IMR-90 (cell line): Measurements from ENCODE around the gene ZNF74.

Experiments used
- BHLHE40 ChIP-seq: fragments of 150-350 bp; IDR thresholded peaks from 2 replicates; pipeline ENCODE4 v1.6.1; 2016; ENCODE audit warnings: mild to moderate bottlenecking, low read depth, low read length
- MAFK ChIP-seq: IDR thresholded peaks from 2 replicates; pipeline ENCODE4 v1.6.1; 2012; ENCODE audit warnings: low read depth, low read length, improper control_type of control experiment
- RAD21 ChIP-seq: IDR thresholded peaks from 2 replicates; pipeline ENCODE4 v1.6.1; 2012; ENCODE audit warnings: low read length, improper control_type of control experiment
- SMC3 ChIP-seq: fragments of 150-350 bp; IDR thresholded peaks from 2 replicates; pipeline ENCODE4 v1.6.1; 2016; ENCODE audit warnings: low read depth, mild to moderate bottlenecking, antibody characterized with exemption, low read length, moderate library complexity
- TF ChIP-seq, protein P1 (sequence below): conservative IDR thresholded peaks from 2 replicates; pipeline ENCODE4 v1.5.1; 2012; ENCODE audit warnings: mild to moderate bottlenecking, low read depth, low read length, improper control_type of control experiment

DNA sequence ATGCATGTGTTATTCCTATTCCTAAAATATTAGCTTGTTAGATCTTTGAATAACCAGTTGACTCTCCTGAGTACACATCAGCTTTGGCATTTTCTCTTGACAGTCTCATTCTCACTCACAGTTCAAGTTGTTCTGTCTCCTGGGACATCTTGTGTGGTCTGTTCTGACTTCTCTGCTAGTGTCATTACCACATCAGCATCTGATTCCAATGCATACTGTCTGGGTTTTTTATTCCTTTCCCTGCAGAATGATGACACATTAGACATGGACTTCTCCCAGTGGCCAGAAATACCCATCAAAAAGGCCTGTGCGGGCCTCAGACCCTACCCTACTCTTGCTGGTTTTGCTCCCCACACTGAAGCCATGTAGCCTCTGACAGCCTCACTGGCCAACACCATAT, 2.7 kb downstream of the ZNF74 start:
- TF ChIP-seq BHLHE40 (no peak), SMC3 (no peak), MAFK (no peak), RAD21 (no peak)
- TF ChIP-seq, protein P1, sequence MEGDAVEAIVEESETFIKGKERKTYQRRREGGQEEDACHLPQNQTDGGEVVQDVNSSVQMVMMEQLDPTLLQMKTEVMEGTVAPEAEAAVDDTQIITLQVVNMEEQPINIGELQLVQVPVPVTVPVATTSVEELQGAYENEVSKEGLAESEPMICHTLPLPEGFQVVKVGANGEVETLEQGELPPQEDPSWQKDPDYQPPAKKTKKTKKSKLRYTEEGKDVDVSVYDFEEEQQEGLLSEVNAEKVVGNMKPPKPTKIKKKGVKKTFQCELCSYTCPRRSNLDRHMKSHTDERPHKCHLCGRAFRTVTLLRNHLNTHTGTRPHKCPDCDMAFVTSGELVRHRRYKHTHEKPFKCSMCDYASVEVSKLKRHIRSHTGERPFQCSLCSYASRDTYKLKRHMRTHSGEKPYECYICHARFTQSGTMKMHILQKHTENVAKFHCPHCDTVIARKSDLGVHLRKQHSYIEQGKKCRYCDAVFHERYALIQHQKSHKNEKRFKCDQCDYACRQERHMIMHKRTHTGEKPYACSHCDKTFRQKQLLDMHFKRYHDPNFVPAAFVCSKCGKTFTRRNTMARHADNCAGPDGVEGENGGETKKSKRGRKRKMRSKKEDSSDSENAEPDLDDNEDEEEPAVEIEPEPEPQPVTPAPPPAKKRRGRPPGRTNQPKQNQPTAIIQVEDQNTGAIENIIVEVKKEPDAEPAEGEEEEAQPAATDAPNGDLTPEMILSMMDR = no peak
